Tibial nerve (tissue), 4 donors: ENCODE measurements around the gene GPC5.

ENCODE experiments used
- EP300 ChIP-seq, 2 donors: sonication (generic); formaldehyde crosslinking; IDR thresholded peaks; one replicate each; pipeline ENCODE4 v1.6.1; 2017; ENCODE audit warnings: antibody characterized with exemption in 2 of 2, mild to moderate bottlenecking in 1 of 2
- POLR2A ChIP-seq, 2 donors: fragments of 450-650 bp; IDR thresholded peaks; one replicate each; pipeline ENCODE4 v1.6.1; 2017; ENCODE audit warnings: antibody characterized with exemption in 2 of 2, mild to moderate bottlenecking in 2 of 2, moderate library complexity in 2 of 2
- TF ChIP-seq, protein P1 (sequence below), 5 experiments: fragments of 200-600 bp in 3 of 5; fragments of 450-650 bp in 2 of 5; sonication (generic) in 3 of 5; IDR thresholded peaks; one replicate each; pipeline ENCODE4 v1.5.1; 2016 to 2019; ENCODE audit warnings: antibody characterized with exemption in 5 of 5, mild to moderate bottlenecking in 3 of 5, moderate library complexity in 2 of 5

DNA sequence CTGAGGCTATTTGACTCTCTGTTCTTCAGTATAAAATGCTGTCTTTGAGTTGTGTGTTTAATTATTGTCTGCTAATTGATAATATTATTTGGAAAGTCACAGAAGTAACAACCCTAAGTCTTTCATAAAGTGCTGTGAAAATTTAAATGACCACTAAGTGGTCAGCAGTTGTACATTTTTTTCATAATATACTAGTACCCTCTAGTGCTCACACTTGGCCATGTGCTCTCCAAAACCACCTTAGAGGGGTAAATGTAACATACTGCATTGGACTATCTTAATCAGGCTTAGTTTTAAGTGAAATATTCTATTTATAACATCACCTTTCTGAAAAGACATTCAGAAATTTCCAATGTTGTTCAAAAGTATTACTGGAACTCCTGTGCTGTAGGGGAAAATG lies 745.3 kb downstream of the GPC5 start:
- TF ChIP-seq, protein P1, sequence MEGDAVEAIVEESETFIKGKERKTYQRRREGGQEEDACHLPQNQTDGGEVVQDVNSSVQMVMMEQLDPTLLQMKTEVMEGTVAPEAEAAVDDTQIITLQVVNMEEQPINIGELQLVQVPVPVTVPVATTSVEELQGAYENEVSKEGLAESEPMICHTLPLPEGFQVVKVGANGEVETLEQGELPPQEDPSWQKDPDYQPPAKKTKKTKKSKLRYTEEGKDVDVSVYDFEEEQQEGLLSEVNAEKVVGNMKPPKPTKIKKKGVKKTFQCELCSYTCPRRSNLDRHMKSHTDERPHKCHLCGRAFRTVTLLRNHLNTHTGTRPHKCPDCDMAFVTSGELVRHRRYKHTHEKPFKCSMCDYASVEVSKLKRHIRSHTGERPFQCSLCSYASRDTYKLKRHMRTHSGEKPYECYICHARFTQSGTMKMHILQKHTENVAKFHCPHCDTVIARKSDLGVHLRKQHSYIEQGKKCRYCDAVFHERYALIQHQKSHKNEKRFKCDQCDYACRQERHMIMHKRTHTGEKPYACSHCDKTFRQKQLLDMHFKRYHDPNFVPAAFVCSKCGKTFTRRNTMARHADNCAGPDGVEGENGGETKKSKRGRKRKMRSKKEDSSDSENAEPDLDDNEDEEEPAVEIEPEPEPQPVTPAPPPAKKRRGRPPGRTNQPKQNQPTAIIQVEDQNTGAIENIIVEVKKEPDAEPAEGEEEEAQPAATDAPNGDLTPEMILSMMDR (IDR thresholded peaks at IDR 0.05) = no peak
- TF ChIP-seq EP300 (IDR thresholded peaks at IDR 0.05) (no peak), POLR2A (IDR thresholded peaks at IDR 0.05) (no peak)
